Measurements from ENCODE around the gene PPP1R13B.

DNA sequence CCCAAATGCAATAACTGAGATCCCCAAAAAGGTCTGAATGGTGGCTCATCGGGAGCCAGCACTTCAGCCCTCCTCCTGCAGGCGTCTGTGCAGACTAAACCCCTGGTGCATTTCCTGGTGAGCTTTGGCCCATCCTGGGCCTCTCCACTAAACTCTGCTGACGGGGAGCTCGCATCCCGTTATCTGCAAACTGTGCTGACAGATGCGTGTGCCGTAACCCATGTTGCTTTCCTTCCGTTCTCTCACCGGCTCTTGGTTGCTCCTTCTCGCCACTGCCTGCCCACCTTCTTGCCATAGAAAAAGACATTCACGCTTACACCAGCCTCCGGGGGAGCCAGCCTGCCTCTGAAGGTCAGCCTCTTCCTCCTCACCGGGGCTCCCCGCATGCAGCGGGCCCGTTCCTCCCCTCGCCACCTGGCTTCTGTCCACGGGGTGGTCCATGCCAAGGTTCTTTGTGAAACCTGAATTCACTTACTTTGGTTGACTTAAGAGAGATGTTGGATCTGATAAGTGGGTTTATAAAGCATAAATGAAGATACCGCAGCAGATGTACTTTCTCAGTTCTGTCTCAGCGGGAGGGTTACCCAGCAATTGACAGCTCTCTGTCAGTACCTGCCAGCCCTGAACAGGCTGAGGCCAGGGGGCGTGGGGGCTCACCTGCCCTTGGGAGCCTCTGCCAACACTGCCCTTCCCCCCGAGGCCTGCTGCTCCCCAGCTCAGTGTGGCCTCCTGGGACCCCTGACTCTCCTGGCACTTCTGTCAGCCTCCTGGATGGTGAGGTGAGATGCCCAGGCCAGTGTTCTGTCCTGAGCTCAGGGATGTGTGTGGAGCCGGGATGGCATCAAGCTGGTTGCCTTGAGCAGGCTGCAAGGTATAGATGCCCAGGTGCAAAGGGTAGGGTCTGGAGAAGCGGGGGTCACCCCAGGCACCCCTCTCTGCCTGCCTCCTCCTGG is 117.6 kb downstream of the PPP1R13B start:
- no peak for TF ChIP-seq ZNF292 (tag by site-specific recombination; IDR thresholded peaks at IDR 0.05; ENCODE audit: borderline replicate concordance, low read depth)
- TF ChIP-seq, protein P1, sequence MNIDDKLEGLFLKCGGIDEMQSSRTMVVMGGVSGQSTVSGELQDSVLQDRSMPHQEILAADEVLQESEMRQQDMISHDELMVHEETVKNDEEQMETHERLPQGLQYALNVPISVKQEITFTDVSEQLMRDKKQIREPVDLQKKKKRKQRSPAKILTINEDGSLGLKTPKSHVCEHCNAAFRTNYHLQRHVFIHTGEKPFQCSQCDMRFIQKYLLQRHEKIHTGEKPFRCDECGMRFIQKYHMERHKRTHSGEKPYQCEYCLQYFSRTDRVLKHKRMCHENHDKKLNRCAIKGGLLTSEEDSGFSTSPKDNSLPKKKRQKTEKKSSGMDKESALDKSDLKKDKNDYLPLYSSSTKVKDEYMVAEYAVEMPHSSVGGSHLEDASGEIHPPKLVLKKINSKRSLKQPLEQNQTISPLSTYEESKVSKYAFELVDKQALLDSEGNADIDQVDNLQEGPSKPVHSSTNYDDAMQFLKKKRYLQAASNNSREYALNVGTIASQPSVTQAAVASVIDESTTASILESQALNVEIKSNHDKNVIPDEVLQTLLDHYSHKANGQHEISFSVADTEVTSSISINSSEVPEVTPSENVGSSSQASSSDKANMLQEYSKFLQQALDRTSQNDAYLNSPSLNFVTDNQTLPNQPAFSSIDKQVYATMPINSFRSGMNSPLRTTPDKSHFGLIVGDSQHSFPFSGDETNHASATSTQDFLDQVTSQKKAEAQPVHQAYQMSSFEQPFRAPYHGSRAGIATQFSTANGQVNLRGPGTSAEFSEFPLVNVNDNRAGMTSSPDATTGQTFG (tag by site-specific recombination; IDR thresholded peaks at IDR 0.05; ENCODE audit: borderline replicate concordance), result no peak
- TF ChIP-seq SCRT2 (tag by site-specific recombination; IDR thresholded peaks at IDR 0.05), result no peak
- TF ChIP-seq, protein P2, sequence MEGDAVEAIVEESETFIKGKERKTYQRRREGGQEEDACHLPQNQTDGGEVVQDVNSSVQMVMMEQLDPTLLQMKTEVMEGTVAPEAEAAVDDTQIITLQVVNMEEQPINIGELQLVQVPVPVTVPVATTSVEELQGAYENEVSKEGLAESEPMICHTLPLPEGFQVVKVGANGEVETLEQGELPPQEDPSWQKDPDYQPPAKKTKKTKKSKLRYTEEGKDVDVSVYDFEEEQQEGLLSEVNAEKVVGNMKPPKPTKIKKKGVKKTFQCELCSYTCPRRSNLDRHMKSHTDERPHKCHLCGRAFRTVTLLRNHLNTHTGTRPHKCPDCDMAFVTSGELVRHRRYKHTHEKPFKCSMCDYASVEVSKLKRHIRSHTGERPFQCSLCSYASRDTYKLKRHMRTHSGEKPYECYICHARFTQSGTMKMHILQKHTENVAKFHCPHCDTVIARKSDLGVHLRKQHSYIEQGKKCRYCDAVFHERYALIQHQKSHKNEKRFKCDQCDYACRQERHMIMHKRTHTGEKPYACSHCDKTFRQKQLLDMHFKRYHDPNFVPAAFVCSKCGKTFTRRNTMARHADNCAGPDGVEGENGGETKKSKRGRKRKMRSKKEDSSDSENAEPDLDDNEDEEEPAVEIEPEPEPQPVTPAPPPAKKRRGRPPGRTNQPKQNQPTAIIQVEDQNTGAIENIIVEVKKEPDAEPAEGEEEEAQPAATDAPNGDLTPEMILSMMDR (tag by site-specific recombination; IDR thresholded peaks at IDR 0.05), result no peak
- no peak for TF ChIP-seq ZNF660 (tag by site-specific recombination; IDR thresholded peaks at IDR 0.05)
- no peak for TF ChIP-seq ZNF266 (tag by site-specific recombination; IDR thresholded peaks at IDR 0.05; ENCODE audit: low read depth)
- TF ChIP-seq ZBTB1 (tag by site-specific recombination; IDR thresholded peaks at IDR 0.05), result no peak
- no peak for TF ChIP-seq ZNF132 (tag by site-specific recombination; IDR thresholded peaks at IDR 0.05; ENCODE audit: borderline replicate concordance)
- TF ChIP-seq, protein P3, sequence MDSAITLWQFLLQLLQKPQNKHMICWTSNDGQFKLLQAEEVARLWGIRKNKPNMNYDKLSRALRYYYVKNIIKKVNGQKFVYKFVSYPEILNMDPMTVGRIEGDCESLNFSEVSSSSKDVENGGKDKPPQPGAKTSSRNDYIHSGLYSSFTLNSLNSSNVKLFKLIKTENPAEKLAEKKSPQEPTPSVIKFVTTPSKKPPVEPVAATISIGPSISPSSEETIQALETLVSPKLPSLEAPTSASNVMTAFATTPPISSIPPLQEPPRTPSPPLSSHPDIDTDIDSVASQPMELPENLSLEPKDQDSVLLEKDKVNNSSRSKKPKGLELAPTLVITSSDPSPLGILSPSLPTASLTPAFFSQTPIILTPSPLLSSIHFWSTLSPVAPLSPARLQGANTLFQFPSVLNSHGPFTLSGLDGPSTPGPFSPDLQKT (IDR thresholded peaks at IDR 0.05; ENCODE audit: borderline replicate concordance, low read depth, low read length), result no peak
- no peak for TF ChIP-seq ZNF239 (tag by site-specific recombination; IDR thresholded peaks at IDR 0.05)
- no peak for TF ChIP-seq ZNF510 (tag by site-specific recombination; IDR thresholded peaks at IDR 0.05; ENCODE audit: insufficient replicate concordance)
- no peak for TF ChIP-seq ZFP37 (tag by site-specific recombination; IDR thresholded peaks at IDR 0.05)

All from HEK293 (cell line).